B cell (primary cell): ENCODE measurements around the gene TMEM232. TPM values are rescaled to one million over a fixed set of nuclear protein-coding genes. Genes with fewer than 3 reads are reported as not detected.

ENCODE experiments used
- ATAC-seq: fragments of 200-7000 bp; cut with Tn5 transposase; one replicate; pipeline ENCODE4 v1.10.0; 2021; ENCODE audit warnings: low read depth, mild to moderate bottlenecking, moderate number of reproducible peaks, moderate library complexity
- CTCF ChIA-PET: fragments of 350-600 bp; sonication (Branson Sonifier 250); formaldehyde crosslinking; loops from one replicate; lab custom pipeline; 2021; ENCODE audit warnings: antibody characterized with exemption, inconsistent platforms; lab: Charles Lee
- POLR2A ChIA-PET: fragments of 350-600 bp; sonication (Branson Sonifier 250); formaldehyde crosslinking; loops from one replicate; lab custom pipeline; 2021; ENCODE audit warnings: antibody characterized with exemption; lab: Charles Lee
- DNase-seq: peaks from one replicate; pipeline ENCODE4 v3.0.0; 2013
- H2AFZ ChIP-seq: 2 replicates; pipeline ENCODE4 v1.6.1; 2012; ENCODE audit warnings: mild to moderate bottlenecking, low read depth, low read length; ENCODE audit not compliant: insufficient read depth, poor library complexity, severe bottlenecking
- H3K27ac ChIP-seq, 2 donors: 1 replicate in 1 of 2; 2 replicates in 1 of 2; pipeline ENCODE4 v1.5.1; 2012 to 2013; ENCODE audit warnings: low read length in 2 of 2, mild to moderate bottlenecking in 2 of 2, moderate library complexity in 1 of 2
- H3K27me3 ChIP-seq, 4 experiments: fragments of 200-600 bp in 1 of 4; sonication (generic) in 1 of 4; replicated peaks in 1 of 4; 1 replicate in 2 of 4; 2 replicates in 2 of 4; pipeline versions ENCODE4 v1.6.1 to v1.7.0; 2013 to 2016; ENCODE audit warnings: low read length in 3 of 4, mild to moderate bottlenecking in 2 of 4, mixed read lengths in 1 of 4, moderate library complexity in 1 of 4; ENCODE audit not compliant: insufficient read depth in 4 of 4, control insufficient read depth in 3 of 4; ENCODE audit errors: control extremely low read depth in 1 of 4
- H3K36me3 ChIP-seq, 2 experiments: replicated peaks in 1 of 2; 1 replicate in 1 of 2; 2 replicates in 1 of 2; pipeline versions ENCODE4 v1.6.1 to v1.7.1; 2013; ENCODE audit warnings: low read length in 1 of 2; ENCODE audit not compliant: insufficient read depth in 2 of 2, control insufficient read depth in 1 of 2; ENCODE audit errors: control extremely low read depth in 1 of 2, extremely low read depth in 1 of 2
- H3K4me1 ChIP-seq, 2 donors: fragments of 200-600 bp in 1 of 2; sonication (generic) in 1 of 2; 1 replicate in 1 of 2; 2 replicates in 1 of 2; pipeline versions ENCODE4 v1.5.1 to v1.6.1; 2013 to 2017; ENCODE audit warnings: low read length in 2 of 2; ENCODE audit not compliant: control insufficient read depth in 2 of 2, insufficient read depth in 2 of 2
- H3K4me2 ChIP-seq: replicated peaks from 2 replicates; pipeline ENCODE3; 2012; ENCODE audit warnings: mild to moderate bottlenecking, low read depth, low read length; ENCODE audit not compliant: poor library complexity, severe bottlenecking
- H3K4me3 ChIP-seq, 5 experiments: fragments of 200-600 bp in 1 of 5; sonication (generic) in 1 of 5; 1 replicate in 3 of 5; 2 replicates in 2 of 5; pipeline versions ENCODE4 v1.5.1 to v1.7.0; 2011 to 2016; ENCODE audit warnings: low read length in 4 of 5, mild to moderate bottlenecking in 4 of 5, low read depth in 2 of 5, control low read depth in 1 of 5, moderate library complexity in 1 of 5; ENCODE audit not compliant: insufficient read depth in 1 of 5; ENCODE audit errors: control extremely low read depth in 1 of 5, extremely low read depth in 1 of 5
- H3K79me2 ChIP-seq: fragments of 200-600 bp; sonication (generic); one replicate; pipeline ENCODE4 v1.6.0; 2016; ENCODE audit warnings: low read length; ENCODE audit not compliant: control insufficient read depth, insufficient read depth
- H3K9ac ChIP-seq: fragments of 200-600 bp; sonication (generic); 2 replicates; pipeline ENCODE4 v1.6.1; 2017; ENCODE audit warnings: mild to moderate bottlenecking, low read length, moderate library complexity
- H3K9me3 ChIP-seq, 3 donors: one replicate each; pipeline versions ENCODE4 v1.6.1 to v1.7.1; 2013; ENCODE audit warnings: low read length in 2 of 3; ENCODE audit not compliant: control insufficient read depth in 2 of 3, insufficient read depth in 1 of 3; ENCODE audit errors: control extremely low read depth in 1 of 3
- H4K20me1 ChIP-seq: 2 replicates; pipeline ENCODE4 v1.6.0; 2012; ENCODE audit warnings: mild to moderate bottlenecking, low read length; ENCODE audit not compliant: insufficient read depth, control insufficient read depth, poor library complexity, severe bottlenecking
- H3K27ac Mint-ChIP-seq: one replicate; pipeline ENCODE4 v1.8.0; 2021; ENCODE audit warnings: mixed read lengths
- H3K27me3 Mint-ChIP-seq: one replicate; pipeline ENCODE4 v1.8.0; 2021; ENCODE audit warnings: mixed read lengths
- H3K4me1 Mint-ChIP-seq: one replicate; pipeline ENCODE4 v1.8.0; 2021; ENCODE audit warnings: mixed read lengths
- H3K4me3 Mint-ChIP-seq: one replicate; pipeline ENCODE4 v1.8.0; 2021; ENCODE audit warnings: mixed read lengths
- H3K9me3 Mint-ChIP-seq: one replicate; pipeline ENCODE4 v1.8.0; 2022; ENCODE audit warnings: mixed read lengths; ENCODE audit not compliant: insufficient read depth
- EZH2 ChIP-seq: IDR thresholded peaks from 2 replicates; pipeline ENCODE4 v1.6.1; 2012; ENCODE audit warnings: borderline replicate concordance, low read depth, mild to moderate bottlenecking, moderate library complexity, low read length; ENCODE audit not compliant: insufficient read depth, poor library complexity, severe bottlenecking
- WGBS: methylation state at CpG from one replicate; pipeline ENCODE4 v1.1.5; 2013; ENCODE audit warnings: missing lambda C conversion rate; ENCODE audit not compliant: insufficient coverage; 5-methylcytosine and 5-hydroxymethylcytosine counted together
- intact Hi-C: fragments of 100-400 bp; cut with micrococcal nuclease; formaldehyde crosslinking; loops from one replicate; pipeline ENCODE4 v1.10.0; 2022
- polyA plus RNA-seq: library from polyadenylated mRNA; depleted of rRNA; stranded (reverse); fragments of >200 nt; gene quantifications from 2 replicates; pipeline ENCODE4 v1.2.3, GENCODE V29; 2012
- total RNA-seq, 2 donors: library from RNA; stranded (reverse); fragments of 120-200 nt in 1 of 2; gene quantifications; 1 replicate in 1 of 2; 2 replicates in 1 of 2; pipeline versions ENCODE4 v1.2.3 to v1.2.4, GENCODE V29; 2013 to 2022
- TF ChIP-seq, protein P1 (sequence below): fragments of 200-600 bp; IDR thresholded peaks from one replicate; pipeline ENCODE4 v1.8.0; 2022; ENCODE audit warnings: antibody characterized with exemption, mild to moderate bottlenecking

Gene TMEM232
- total and polyA plus RNA-seq, 2 donors (not counting 1 experiment from before 2014, with no cell fraction given): 0.49 to 2.9 TPM

DNA sequence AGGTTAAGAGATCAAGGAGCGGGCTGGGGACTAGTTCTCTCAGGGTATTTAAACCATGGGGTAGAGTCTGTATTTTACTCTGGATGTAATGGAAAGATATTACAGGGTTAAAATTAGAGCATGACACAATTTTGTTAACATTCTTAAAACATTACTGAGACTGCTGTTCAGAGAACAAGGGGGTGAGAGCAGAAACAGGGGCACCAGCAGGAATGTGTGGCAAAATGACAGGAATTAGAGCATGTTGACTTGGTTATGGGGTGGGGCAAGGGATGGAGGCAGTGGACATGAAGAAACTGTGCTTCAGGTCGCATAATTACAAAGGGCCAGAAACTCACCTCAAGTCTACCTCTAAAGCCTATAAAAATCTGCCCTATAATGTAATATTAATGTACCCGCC is 75.0 kb downstream of the TMEM232 start:
- TF ChIP-seq, protein P1, sequence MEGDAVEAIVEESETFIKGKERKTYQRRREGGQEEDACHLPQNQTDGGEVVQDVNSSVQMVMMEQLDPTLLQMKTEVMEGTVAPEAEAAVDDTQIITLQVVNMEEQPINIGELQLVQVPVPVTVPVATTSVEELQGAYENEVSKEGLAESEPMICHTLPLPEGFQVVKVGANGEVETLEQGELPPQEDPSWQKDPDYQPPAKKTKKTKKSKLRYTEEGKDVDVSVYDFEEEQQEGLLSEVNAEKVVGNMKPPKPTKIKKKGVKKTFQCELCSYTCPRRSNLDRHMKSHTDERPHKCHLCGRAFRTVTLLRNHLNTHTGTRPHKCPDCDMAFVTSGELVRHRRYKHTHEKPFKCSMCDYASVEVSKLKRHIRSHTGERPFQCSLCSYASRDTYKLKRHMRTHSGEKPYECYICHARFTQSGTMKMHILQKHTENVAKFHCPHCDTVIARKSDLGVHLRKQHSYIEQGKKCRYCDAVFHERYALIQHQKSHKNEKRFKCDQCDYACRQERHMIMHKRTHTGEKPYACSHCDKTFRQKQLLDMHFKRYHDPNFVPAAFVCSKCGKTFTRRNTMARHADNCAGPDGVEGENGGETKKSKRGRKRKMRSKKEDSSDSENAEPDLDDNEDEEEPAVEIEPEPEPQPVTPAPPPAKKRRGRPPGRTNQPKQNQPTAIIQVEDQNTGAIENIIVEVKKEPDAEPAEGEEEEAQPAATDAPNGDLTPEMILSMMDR: no peak
- no peak for TF ChIP-seq EZH2
- POLR2A ChIA-PET: no interaction called here

GRCh38 chr5:110644357-110644756 is 82.1 kb downstream of the TMEM232 start:
- H3K79me2 ChIP-seq: no peaks in the 10 kb centered on the region
- H3K9me3 ChIP-seq: no peaks in the 10 kb centered on the region
- Mint-ChIP-seq H3K27me3 (no peaks in the 10 kb centered on the region), H3K9me3 (no peaks in the 10 kb centered on the region), H3K4me1 (no peaks in the 10 kb centered on the region), H3K4me3 (no peak overlapping the region), H3K27ac (no peak overlapping the region)
- no peak for ATAC-seq
- no peak for TF ChIP-seq EZH2
- TF ChIP-seq, protein P1: no peak
- intact Hi-C loops: no loop called here
- POLR2A ChIA-PET: no interaction called here
- H3K4me1 ChIP-seq: no peaks in the 10 kb centered on the region
- H3K36me3 ChIP-seq: no peaks in the 10 kb centered on the region
- DNase-seq: no peak
- CTCF ChIA-PET: no interaction called here
- no peak overlapping the region for H3K4me2 ChIP-seq
- WGBS: no CpG with 5 or more reads among the region's 1 CpG
- H3K4me3 ChIP-seq: no peak overlapping the region
- no peaks in the 10 kb centered on the region for H3K27me3 ChIP-seq
- no peak overlapping the region for H3K9ac ChIP-seq
- H3K27ac ChIP-seq: no peak overlapping the region
- no peak overlapping the region for H2AFZ ChIP-seq
- no peaks in the 10 kb centered on the region for H4K20me1 ChIP-seq

More for the DNA sequence above, 75.0 kb downstream of the TMEM232 start:
- H3K27me3 Mint-ChIP-seq: peaks cover 6% of the 10 kb centered on the region
- no peaks in the 10 kb centered on the region for H3K4me1 Mint-ChIP-seq
- Histone ChIP-seq H3K9me3 (no peaks in the 10 kb centered on the region), H3K27me3 (no peaks in the 10 kb centered on the region), H3K9ac (no peak overlapping the region), H4K20me1 (no peaks in the 10 kb centered on the region), H3K79me2 (no peaks in the 10 kb centered on the region), H3K4me2 (no peak overlapping the region), H2AFZ (no peak overlapping the region), H3K27ac (no peak overlapping the region), H3K36me3 (no peaks in the 10 kb centered on the region), H3K4me3 (no peak overlapping the region), H3K4me1 (no peaks in the 10 kb centered on the region)
- H3K4me3 Mint-ChIP-seq: no peak overlapping the region
- H3K9me3 Mint-ChIP-seq: no peaks in the 10 kb centered on the region
- 71% methylated on average over 1 of the region's 3 CpGs for WGBS
- DNase-seq: no peak
- intact Hi-C loops: no loop called here
- no peak for ATAC-seq
- H3K27ac Mint-ChIP-seq: no peak overlapping the region
- CTCF ChIA-PET: no interaction called here
